Activated CD4-positive, CD25-positive, alpha-beta regulatory T cell treated with anti-CD3 and anti-CD28 coated beads, Interleukin-2, amount 50 U/mL, for 24 hours (primary cell): Measurements from ENCODE around the gene GOLGA2.
A peak's percentile ranks its signal among the peaks of the same experiment; 100 is the strongest.

Experiments used
- ATAC-seq, 2 donors: fragments of 150-1000 bp; cut with Tn5 transposase; one replicate each; pipeline ENCODE4 v1.10.0; 2021; ENCODE audit warnings: mild to moderate bottlenecking in 1 of 2, moderate library complexity in 1 of 2

The GOLGA2 gene, protein sequence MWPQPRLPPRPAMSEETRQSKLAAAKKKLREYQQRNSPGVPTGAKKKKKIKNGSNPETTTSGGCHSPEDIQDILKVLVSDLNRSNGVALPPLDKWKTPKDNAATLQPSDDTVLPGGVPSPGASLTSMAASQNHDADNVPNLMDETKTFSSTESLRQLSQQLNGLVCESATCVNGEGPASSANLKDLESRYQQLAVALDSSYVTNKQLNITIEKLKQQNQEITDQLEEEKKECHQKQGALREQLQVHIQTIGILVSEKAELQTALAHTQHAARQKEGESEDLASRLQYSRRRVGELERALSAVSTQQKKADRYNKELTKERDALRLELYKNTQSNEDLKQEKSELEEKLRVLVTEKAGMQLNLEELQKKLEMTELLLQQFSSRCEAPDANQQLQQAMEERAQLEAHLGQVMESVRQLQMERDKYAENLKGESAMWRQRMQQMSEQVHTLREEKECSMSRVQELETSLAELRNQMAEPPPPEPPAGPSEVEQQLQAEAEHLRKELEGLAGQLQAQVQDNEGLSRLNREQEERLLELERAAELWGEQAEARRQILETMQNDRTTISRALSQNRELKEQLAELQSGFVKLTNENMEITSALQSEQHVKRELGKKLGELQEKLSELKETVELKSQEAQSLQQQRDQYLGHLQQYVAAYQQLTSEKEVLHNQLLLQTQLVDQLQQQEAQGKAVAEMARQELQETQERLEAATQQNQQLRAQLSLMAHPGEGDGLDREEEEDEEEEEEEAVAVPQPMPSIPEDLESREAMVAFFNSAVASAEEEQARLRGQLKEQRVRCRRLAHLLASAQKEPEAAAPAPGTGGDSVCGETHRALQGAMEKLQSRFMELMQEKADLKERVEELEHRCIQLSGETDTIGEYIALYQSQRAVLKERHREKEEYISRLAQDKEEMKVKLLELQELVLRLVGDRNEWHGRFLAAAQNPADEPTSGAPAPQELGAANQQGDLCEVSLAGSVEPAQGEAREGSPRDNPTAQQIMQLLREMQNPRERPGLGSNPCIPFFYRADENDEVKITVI

DNA sequence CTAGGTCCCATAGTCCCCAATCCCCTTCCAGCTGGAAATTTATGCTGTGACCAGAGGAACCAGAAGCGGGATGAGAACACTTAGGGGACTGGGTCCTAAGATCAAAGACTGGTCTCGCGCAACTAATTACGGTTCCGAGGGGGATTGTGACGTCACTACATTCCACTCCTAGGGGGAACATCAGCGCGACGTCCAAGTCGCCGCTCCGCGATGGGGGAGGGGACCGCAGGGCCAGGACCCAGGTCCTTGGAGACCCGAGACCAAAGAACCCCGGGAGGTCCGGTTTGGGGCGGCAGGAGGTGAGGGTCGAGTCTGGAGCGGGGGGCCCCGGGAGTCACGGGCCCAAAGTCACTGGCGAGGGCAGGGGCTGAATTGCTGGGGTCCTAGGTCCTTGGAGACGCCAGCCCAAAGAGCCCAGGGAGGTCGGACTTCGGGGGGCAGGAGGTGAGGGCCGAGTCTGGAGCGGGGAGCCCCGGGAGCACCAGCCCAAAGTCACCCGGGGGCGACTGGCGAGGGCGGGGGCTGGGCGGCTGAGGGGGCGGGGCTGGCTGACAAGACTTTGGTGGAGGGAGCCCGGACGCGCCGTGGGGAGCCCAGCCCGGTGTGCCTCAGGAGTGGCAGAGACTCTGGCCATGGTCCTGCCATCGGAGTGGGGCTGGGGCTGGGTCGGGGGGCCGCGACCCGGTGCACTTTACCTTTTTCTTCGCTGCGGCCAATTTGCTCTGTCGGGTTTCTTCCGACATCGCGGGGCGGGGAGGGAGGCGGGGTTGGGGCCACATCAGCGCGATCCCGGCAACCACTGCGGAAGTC, at the start of gene GOLGA2:
TSS of gene GOLGA2 (minus strand) at position 810 of the 810 bp plus-strand sequence. CDS start at position 779, 31 bp downstream.
- peak; percentile 64 to 68 for ATAC-seq

DNA sequence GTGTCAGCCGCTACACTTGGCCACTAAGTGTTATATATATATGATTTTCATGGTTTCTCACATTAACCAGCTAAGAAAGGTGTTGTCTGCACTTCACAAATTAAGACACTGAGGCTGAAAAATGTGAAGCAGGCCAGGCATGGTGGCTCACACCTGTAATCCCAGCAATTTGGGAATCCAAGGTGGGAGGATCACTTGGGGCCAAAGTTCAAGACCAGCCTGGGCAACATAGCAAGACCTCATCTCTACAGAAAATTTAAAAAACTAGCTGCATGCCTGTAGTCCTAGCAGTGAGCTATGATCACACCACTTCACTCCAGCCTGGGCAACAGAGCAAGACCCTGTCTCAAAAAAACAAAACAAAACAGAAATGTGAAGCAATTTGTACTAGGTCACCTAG, 48.6 kb upstream of the GOLGA2 start:
- ATAC-seq, result no peak

DNA sequence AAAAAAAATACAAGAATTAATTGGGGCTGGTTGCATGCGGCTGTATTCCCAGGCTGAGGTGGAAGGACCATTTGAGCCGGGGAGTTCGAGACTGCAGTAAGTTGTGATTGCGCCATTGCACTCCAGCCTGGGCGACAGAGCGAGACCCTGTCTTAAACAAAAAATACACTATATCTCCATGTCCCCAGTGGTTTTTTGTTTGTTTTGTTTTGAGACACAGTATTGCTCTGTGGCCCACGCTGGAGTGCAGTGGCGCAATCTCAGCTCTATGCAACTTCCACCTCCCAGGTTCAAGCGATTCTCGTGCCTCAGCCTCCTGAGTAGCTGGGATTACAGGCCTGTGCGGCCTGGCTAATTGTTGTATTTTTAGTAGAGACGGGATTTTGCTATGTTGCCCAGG, 48.0 kb upstream of the GOLGA2 start:
- no peak for ATAC-seq

DNA sequence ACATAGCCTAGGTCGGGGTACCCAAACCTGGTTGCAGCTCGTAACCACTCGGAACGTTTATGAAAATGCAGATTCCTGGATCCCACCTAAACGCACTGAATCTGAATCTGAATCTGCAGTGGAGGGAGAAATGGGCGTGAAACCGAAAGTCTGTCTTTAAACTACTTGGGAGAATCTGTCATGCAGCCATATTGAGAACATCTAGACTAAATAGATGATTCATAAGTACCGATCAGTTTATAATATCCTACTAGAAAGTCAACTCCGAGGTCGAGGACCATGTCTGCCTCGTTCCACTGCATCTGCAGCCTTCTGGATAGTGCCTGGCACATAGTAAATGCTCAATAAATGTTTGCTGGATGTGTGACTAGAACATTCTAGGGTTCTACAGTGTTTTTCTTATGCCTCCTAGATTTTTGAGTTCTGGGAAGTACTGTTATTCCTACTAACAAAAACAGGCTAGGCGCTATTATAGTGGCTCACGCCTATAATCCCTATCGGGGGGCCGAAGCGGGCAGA, 47.5 kb upstream of the GOLGA2 start:
- ATAC-seq, result peak; percentile 45 to 48

DNA sequence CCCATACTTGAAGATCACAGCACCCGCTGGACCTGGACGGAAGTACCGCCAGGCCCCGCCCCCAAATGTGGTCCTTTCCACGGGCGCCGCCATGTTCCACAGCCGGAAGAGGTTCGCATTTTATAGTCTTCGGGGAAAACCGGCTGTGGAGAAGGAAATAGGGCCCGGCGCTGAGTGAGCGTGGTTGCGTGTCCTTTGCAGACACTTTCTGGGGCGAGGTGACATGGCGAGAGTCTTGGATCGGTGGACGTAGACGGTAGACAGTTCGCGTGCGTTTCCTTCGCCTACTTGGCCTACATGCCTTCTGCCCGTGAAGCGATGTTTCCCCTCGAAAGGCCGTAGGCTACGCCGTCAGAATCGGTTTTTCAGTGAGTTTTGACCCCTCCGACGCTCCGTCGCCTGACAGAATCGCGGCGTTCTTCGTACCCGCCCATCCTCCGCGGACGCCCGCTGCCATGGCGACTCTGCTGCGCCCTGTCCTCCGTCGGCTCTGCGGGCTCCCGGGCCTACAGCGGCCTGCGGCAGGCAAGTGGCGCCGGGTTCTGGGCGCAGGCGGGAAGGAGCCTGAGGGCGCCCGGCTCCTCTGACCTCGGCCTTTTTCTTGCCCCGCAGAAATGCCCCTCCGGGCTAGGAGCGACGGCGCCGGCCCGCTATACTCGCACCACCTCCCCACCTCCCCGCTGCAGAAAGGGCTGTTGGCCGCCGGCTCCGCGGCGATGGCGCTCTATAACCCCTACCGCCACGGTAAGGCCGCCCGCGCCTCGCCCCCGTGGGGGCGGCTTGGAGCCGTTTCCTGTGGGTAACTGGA, 46.8 kb upstream of the GOLGA2 start, which contains the start of the genes COQ4 and TRUB2:
TSS of gene COQ4 (plus strand) at position 436 of the 808 bp plus-strand sequence. CDS start at position 456, 20 bp downstream.
TSS of gene TRUB2 (minus strand) at position 44 of the 808 bp plus-strand sequence. CDS start at position 5, 39 bp downstream.
- peak; percentile 85 to 88 for ATAC-seq

DNA sequence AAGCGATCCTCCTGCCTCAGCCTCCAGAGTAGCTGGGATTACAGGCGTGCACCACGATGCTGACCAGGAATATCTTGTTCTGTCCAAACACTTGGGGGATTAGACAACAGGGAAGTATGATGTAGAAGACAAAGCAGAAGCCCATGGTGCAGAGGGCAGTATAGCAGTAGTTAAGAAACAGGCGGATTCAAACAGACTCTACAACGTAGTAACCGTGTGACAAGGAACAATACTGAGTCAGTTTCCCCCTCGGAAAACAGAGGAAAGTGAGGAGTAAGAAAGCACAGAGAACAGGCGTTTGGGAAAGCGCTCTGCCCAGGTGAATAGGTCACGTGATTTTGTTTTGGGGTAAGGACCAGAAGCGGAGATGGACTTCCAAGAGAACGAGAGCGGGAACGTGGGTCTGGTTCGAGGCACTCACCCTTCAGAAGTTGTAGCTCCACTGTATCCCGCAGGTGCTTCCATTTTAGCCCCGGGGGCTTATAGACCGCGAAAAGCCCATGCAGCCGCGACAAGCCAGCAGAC, 46.1 kb upstream of the GOLGA2 start:
- ATAC-seq, result peak in 1 of 2 donors; percentile 1

DNA sequence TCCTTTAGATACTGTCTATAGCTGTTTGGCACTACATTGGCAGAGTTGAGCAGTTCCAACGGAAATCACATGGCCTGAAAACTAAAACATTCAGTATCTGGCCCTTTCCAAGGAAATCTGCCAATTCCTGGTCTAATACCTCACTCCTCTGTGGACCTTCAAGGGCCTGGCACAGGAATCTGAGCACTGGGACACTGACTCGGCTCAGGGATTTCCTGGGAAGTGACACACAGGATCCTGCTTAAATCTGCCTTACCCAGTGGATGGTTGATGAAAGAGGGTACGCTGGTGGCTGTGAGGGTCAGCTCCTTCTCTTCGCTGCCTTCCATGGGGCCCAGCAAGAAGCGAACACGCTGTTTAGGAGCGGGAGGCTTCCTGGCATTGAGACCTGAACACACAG, 45.5 kb upstream of the GOLGA2 start:
- no peak for ATAC-seq

DNA sequence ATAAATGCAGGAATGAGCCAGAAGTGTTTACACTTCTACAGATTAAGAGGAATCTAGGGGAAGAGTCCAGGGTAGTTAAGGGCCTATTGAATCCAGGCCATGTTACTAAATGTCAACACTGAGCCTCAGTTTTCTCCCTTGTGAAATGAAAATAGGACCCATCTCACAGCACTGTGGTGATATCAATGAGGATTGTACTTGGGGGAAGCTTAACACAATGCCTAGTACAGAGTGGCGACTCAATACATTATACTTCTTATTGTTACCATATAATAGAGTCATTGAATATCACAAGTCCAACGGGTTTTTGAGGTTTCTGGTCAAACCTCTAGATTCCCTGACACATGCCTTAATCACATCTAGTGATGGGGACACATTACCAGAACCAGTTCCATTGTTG, 41.8 kb upstream of the GOLGA2 start:
- no peak for ATAC-seq

DNA sequence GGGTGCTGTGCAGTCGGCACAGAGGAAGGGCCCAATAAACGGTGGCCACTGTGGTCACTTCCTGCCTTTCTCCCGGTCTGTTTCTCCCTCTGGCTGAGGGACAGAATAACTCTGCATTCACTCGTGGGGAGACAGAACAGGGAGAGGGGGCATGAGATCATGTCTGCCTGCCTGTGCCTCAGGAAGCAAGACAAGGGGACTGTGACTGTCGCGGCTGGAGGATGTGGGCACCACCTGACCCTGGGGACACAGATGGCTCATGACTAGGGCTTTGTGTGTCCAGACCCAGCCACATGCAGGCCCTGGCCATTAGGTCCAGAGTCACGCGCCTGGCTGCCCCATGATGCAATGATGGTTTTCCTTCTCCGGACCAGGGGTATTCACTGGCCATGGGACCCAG, 40.6 kb upstream of the GOLGA2 start:
- no peak for ATAC-seq

DNA sequence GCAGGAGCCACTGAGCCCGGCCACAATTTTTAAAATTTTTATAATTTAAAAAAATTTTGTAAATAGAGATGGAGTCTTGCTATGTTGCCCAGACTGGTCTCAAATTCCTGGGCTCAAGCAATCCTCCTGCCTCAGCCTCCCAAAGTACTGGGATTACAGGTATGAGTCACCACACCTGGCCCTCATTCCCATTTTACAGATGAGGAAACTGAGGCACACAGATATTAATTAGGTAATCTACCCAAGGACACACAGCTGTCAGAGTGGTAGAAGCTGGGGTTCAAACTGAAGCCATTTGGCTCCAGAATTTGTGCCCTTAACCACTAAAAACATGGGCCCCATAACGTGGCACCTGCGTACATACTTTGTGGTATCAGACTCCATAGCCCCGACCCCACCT, 38.9 kb upstream of the GOLGA2 start:
- no peak for ATAC-seq

DNA sequence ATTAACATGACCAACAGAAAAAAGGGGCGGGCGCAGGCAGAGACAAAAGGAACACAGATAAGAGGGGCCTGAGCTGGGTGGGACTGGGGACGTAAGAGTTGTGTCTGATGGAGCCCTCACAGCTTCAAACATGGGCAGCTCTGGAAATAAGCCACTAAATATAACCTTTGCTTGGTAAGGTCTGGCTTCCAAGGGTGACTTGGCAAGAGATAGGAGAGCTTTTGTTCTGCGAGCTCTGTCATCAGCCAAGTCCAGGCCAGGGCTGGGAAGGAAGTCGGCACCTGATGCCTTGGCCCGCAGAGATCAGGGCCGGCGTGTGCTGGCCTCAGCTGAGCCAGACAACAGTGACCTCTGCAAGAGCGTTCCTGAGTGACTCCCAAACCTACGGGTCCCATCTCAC, 34.7 kb upstream of the GOLGA2 start:
- ATAC-seq, result no peak

DNA sequence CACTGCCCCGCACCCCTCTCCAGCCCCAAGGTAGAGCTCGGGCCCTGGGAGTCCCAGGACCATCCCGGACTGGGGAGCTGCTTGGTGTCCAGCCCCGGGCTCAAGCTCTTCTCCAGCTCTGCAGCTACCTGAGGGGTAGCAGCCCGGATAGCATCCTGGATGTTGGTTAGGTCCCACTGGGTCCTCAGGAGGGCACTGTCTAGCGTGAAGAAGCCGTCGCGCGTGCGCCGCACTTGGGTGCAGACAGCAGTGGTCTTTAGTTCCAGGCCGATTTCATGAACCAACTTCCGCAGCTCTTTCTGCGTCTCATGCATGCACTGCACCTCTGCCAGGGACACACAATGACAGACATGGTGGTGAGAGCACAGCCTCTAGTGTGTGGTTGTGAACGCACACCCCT, 33.7 kb upstream of the GOLGA2 start:
- no peak for ATAC-seq

DNA sequence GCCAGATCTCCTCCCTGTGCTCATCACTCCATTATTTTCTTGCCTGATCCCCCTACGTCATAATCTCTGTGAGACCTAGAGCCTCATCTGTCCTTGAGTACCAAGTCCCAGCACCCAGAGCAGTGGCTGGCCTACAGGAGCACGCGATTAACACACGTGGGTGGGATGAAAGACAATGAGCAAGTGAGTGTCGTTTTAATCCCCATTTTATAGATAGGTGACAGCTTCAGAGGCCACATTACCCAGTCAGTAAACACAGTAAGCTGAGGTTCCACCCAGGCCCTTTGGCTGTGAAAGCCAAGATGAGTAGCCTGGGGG, 29.1 kb upstream of the GOLGA2 start:
- ATAC-seq, result no peak

DNA sequence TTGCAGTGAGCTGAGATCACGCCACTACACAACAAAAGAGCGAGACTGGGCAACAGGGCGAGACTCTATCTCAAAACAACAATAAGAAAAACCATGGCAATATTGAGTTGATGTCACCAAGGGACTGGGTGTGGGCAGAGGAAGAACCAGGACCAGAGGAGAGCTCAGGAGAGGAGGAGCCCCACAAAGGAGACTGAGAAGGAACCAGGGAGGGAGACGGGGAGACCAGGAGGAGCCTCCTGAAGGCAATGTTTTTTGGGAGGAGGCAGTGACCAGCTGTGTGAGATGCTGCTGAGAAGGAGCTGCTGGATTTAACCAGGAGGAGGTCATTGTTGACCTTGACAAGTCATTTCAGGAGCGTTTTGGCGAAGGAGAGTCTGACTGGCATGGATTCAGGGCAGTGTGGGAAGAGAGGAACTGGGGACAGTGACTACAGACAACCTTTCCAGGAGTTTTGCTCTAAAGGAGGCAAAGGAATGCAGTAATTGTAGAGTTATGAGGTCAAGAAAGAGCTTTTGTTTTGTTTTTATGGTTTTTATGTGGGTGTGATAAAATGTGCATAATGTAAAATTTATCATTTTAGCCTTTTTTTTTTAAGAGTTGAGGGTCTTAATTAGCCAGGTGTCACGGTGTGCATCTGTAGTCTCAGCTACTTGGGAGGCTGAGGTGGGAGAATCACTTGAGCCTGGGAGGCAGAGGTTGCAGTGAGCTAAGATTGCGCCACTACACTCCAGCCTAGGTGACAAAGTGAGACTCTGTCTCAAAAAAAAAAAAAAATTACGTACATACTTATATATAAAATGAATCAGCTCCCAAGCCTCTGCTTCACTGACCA, 28.5 kb upstream of the GOLGA2 start:
- ATAC-seq, result no peak

DNA sequence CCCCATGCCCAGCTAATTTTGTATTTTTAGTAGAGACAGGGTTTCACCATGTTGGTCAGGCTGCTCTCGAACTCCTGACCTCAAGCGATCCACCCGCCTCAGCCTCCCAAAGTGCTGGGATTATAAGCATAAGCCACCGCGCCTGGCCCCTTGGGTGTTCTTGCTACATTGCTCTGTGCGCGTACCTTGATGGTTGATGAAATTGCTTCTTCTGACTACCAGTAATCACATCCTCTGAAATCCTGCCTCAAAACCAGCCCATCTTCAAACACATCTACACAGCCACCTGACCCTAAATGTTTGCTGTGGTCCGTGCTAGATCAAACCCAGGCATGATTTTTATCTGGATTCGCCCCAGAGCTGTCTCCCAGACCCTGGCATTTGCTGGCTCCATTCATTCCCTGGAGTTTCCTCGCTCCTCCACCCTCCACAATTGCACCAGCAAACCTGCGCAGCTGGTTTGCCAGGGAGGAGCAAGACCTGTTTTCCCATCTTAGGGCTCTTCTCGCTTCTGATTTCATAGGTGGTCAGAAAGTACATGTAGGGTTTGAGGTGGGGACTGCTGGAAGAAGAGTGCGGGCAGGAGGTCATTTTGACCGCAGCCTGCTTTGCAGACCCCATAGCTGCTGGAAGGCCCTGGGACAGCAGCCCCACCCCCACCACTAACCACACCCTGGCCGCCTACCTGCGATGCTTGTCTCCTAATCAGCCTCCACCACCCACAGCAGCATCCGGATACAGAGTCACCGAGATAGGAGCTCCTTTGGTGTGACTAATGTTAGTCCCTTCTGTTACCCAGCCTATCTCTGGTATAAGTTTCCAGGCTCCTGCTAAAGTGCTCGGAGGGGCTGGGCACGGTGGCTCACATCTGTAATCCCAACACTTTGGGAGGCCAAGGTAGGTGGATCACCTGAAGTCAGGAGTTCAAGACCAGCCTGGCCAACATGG, 23.0 kb upstream of the GOLGA2 start:
- no peak for ATAC-seq

DNA sequence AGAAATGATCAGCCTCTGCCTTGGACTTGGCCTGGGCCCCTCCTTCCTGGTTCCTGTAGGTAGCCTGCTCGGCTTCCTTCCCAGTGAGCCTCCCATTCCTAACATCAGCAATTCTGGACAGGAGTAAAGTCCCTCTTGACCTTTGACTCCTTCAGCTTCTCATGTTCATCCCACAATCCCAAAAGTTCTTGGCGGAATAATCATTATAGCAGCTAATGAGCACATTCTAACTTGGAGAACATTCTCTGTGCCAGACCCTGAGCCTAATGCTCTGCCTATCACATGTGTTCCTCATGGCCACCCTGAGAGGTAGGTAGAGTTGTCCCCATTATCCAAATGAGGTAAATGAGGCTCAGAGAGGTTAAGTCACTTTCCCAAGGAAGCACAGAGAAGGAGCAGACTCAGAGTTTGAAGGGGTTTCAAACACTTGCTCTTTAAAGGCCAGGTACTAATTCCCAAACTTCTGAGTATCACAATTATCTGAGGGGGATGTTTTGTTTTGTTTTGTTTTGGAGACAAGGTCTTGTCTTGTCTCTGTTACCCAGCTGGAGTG, 21.5 kb upstream of the GOLGA2 start:
- no peak for ATAC-seq

DNA sequence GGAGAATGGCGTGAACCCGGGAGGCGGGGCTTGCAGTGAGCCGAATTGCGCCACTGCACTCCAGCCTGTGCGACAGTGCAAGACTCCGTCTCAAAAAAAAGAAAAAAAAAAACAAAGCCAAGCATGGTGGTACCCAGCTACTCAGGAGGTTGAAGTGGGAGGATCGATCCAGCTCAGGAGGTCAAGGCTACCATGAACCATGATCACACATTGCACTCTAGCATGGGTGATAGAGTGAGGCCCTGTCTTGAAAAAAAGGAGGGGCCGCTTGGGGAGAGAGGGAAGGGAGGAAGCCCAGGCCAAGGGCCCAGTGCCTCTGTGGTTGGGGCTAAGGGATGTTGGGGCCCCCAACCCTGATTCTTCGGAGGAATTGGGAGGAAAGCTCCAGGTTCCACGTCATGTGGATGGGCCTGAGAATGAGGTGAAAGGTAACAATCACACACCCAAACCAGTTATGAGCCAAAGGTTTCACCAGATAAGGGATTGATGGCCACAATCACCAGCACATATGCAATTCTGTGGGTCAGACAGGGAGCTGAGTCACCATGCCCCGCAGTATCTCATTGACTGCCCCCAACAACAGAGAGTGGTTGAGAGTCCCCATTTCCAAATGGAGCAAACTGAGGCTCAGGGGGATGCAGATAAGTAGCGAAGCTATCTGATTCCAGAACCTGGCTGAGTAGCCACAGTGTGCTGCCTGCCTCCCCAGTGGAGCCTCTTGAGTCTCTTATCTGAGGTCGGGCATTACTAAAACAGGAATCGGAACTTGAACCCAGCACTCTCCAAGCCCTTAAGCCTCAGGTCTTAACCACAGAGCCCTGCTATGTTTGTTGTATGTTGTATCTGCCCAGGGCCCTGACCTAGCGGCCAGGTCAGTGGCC, 20.8 kb upstream of the GOLGA2 start:
- ATAC-seq, result no peak

DNA sequence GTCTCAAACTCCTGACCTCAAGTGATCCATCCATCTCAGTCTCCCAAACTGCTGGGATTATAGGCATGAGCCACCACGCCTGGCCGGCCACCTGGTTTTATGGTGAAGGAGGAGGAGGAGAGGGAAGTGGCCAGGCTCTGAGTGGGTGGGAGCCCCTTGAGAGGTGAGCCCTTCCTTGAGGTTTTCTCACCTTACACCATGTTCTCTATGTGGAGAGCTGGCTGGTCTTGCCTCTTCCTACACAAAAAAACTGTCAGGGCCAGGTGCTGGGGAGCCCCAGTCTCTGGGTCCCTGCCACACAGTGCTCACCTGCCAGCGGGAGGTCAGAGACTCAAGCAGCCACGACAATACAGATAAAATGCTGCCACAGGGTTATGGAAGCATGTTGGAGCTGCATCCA, 18.3 kb upstream of the GOLGA2 start:
- ATAC-seq, result no peak
